Measurements from ENCODE around the gene FGGY.

GRCh38 chr1:59554011-59554663 lies 257.2 kb downstream of the FGGY start:
- no peak for TF ChIP-seq POLR2A (IDR thresholded peaks at IDR 0.05; ENCODE audit: low read length)
- no peak for TF ChIP-seq GATA1 (IDR thresholded peaks at IDR 0.05; ENCODE audit: low read depth, low read length)
